ENCODE data around the gene MOK. TPM values are rescaled to one million over a fixed set of nuclear protein-coding genes. Genes with fewer than 3 reads are reported as not detected.
A peak's percentile ranks its signal among the peaks of the same experiment; 100 is the strongest.

MOK gene
- total RNA-seq, 1 experiment from 2014 or later, result 2.8 TPM

DNA sequence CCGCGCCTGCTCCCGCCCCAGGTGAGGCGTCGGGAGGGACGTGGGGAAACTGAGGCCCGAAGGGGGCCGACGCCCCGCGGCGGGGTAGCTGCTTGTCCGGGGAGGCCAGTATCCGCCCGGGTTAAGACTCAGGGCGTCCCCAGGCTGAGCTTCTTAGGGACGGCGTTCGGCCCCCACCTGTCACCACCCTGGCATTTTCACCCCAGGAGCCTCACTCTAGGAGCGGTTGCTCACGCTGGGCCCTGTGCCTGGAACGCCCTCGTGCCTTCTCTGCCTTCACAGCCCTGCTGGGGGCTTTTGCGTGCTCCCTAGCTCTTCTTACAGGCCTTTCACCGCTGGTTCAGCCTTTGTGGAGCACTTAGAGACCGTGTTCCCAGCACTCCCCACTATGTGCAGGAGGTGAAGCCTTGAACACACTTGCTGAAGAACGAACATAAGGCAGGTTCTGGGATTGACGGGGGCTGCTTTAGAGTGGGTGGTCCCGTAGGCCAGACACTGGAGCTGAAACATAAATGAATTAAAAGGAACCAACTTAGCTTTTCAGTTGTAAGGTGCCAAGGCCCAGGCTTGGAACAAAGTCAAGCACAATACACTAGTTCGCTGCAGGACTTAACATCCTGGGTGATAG is 15.2 kb upstream of the MOK start:
- DNase-seq, result no peak
- Histone ChIP-seq H4K8ac (replicated peaks; ENCODE audit: insufficient read length, low read depth, low read length) (no peak overlapping the region), H3K27ac (ENCODE audit: insufficient read length, low read depth, low read length) (no peak overlapping the region), H3K14ac (ENCODE audit: insufficient read depth, low read length) (peak overlapping the region; percentile 2; the same call in 1 of the 2 replicates), H3K4me1 (ENCODE audit: insufficient read depth, low read length) (no peaks in the 10 kb centered on the region; the same call in 1 of the 2 replicates), H2BK20ac (ENCODE audit: low read depth, low read length, poor library complexity, severe bottlenecking) (no peak overlapping the region), H3K9me3 (ENCODE audit: control insufficient read depth, low read depth, low read length) (no peaks in the 10 kb centered on the region), H2BK12ac (ENCODE audit: insufficient read length, low read depth, low read length) (no peak overlapping the region), H3K23ac (ENCODE audit: insufficient read length, low read depth, low read length) (no peak overlapping the region), H3K4ac (ENCODE audit: low read depth, low read length) (no peak overlapping the region), H3K9ac (ENCODE audit: extremely low read depth, insufficient read length, low read length) (peak overlapping the region; percentile 32), H3K23me2 (ENCODE audit: insufficient read length, low read depth, low read length, poor library complexity, severe bottlenecking) (peaks cover 16% of the 10 kb centered on the region), H2AK5ac (ENCODE audit: insufficient read length, low read length) (no peak overlapping the region), H3K56ac (ENCODE audit: insufficient read length, low read depth, low read length) (no peak overlapping the region), H2BK15ac (ENCODE audit: low read depth, low read length) (no peak overlapping the region), H4K20me1 (ENCODE audit: control insufficient read depth, insufficient read depth, insufficient read length) (no peaks in the 10 kb centered on the region), H3K79me2 (ENCODE audit: insufficient read depth, low read length) (no peaks in the 10 kb centered on the region), H3K27me3 (ENCODE audit: insufficient read depth, low read length) (no peaks in the 10 kb centered on the region; the same call in 1 of the 2 replicates), H3T11ph (ENCODE audit: low read length) (no peak overlapping the region), H3K18ac (ENCODE audit: insufficient read length, low read depth, low read length) (no peak overlapping the region), H3K79me1 (ENCODE audit: insufficient read depth, low read depth, low read length, poor library complexity, severe bottlenecking) (no peaks in the 10 kb centered on the region), H3K4me2 (ENCODE audit: insufficient read depth, insufficient read length, low read length) (peak overlapping the region; percentile 76), H2AFZ (ENCODE audit: low read length) (no peak overlapping the region), H4K5ac (ENCODE audit: insufficient read length, low read depth, low read length) (no peak overlapping the region), H2BK5ac (ENCODE audit: insufficient read length, low read length) (no peak overlapping the region), H4K91ac (ENCODE audit: insufficient read length, low read depth, low read length) (no peak overlapping the region), H2BK120ac (ENCODE audit: low read depth, low read length, poor library complexity, severe bottlenecking) (no peak overlapping the region)
- WGBS (ENCODE audit: extremely low coverage, insufficient read length, low lambda C conversion rate), result no CpG with 5 or more reads among the region's 30 CpGs
- peaks cover 39 to 43% of the 10 kb centered on the region in 2 experiments for H3K4me1 Mint-ChIP-seq
- no peaks in the 10 kb centered on the region; a peak in 1 of 5 replicates for H3K9me3 Mint-ChIP-seq
- no peaks in the 10 kb centered on the region; a peak in 2 of 7 replicates for H3K36me3 Mint-ChIP-seq (ENCODE audit: insufficient read depth in 1 of 3, low read depth in 3 of 3)
- TF ChIP-seq, protein P1, sequence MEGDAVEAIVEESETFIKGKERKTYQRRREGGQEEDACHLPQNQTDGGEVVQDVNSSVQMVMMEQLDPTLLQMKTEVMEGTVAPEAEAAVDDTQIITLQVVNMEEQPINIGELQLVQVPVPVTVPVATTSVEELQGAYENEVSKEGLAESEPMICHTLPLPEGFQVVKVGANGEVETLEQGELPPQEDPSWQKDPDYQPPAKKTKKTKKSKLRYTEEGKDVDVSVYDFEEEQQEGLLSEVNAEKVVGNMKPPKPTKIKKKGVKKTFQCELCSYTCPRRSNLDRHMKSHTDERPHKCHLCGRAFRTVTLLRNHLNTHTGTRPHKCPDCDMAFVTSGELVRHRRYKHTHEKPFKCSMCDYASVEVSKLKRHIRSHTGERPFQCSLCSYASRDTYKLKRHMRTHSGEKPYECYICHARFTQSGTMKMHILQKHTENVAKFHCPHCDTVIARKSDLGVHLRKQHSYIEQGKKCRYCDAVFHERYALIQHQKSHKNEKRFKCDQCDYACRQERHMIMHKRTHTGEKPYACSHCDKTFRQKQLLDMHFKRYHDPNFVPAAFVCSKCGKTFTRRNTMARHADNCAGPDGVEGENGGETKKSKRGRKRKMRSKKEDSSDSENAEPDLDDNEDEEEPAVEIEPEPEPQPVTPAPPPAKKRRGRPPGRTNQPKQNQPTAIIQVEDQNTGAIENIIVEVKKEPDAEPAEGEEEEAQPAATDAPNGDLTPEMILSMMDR (conservative IDR thresholded peaks at IDR 0.05), result no peak
- no peak overlapping the region; a peak in 1 of 7 replicates for H3K27ac Mint-ChIP-seq
- peaks cover 17% of the 10 kb centered on the region for H3K27me3 Mint-ChIP-seq (ENCODE audit: low read depth)
- H3K4me3 Mint-ChIP-seq, result peak overlapping the region; percentile 83 to 94

Data from H9 (cell line).